Measurements from ENCODE around the gene SETBP1. TPM values are rescaled to one million over a fixed set of nuclear protein-coding genes. Genes with fewer than 3 reads are reported as not detected.

The SETBP1 gene
- total RNA-seq, 4 donors from 2014 or later: 14.5 to 34.2 (median 19.3) TPM

GRCh38 chr18:44735096-44735495 is 54.4 kb downstream of the SETBP1 start:
- DNase-seq (ENCODE audit: low spot score): no peak
- no peak for TF ChIP-seq CTCF (IDR thresholded peaks at IDR 0.05)

GRCh38 chr18:44736664-44737380 is 56.1 kb downstream of the SETBP1 start:
- DNase-seq (ENCODE audit: low spot score) (no peak), ATAC-seq (ENCODE audit: low FRiP score) (no peak)
- TF ChIP-seq CTCF (IDR thresholded peaks at IDR 0.05): no peak

More at GRCh38 chr18:44735096-44735495, 54.4 kb downstream of the SETBP1 start:
- ATAC-seq (ENCODE audit: low FRiP score): no peak

DNA sequence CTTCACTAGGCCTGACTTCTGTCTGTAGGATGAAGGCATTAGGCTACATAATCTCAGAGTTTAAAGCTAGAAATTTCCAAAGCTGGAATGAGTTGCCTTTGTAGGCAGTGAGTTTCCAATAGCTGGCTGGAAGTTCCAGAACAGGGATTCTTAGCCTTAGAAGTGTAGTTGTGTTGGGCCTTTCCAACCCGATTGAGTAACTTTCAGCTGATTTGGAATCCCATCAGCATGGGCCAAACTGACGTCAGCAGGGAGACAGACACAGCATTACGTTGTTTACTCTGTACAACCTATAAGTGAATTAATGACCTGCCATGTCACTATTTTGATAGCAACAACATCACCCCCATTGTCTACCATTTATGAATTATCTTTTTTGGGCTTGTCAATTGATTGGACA is 56.9 kb downstream of the SETBP1 start:
- ATAC-seq (ENCODE audit: low FRiP score): no peak
- no peak for TF ChIP-seq CTCF (IDR thresholded peaks at IDR 0.05)
- DNase-seq (ENCODE audit: low spot score): no peak

DNA sequence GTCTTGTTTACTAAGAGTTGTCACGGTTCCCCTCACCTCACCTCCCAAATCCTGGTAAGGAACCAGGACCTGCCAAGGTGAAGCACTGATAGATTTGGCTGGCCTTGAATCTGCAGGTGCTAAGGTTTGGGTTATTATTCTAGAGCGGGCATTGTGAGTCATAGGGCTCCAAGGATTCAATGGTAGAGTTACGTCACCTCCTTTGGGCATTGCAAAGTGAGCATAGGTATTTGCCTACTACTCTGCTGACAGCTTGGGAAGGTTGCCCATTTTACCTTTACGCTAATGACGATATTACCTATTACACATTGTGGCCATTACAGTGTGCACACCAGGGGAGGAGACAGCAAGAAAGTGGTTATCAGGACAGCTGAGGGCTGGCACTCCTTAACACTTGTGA is 59.3 kb downstream of the SETBP1 start:
- no peak for DNase-seq (ENCODE audit: low spot score)
- ATAC-seq (ENCODE audit: low FRiP score): no peak
- TF ChIP-seq CTCF (IDR thresholded peaks at IDR 0.05): no peak

GRCh38 chr18:44741085-44741484 is 60.4 kb downstream of the SETBP1 start:
- ATAC-seq (ENCODE audit: low FRiP score): no peak
- no peak for TF ChIP-seq CTCF (IDR thresholded peaks at IDR 0.05)

DNA sequence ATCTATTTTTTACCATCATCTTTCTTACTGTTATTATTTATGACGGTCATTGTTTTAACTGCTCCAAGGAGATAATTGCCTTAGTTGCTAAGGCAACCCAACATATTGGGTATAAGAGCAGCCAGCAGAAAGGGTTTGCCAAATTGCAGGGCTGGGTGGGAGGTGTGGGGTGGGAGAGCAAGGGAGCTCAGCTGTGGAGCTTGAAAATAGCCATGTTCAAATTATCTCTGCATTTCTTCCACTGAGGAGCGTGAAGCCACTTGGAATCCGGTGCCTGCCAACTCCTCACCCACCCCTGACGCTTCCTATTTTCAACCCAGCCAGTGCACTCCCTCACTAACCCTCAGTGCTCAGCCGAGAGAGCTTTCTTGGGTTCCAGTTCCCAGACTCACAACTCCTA is 60.8 kb downstream of the SETBP1 start:
- ATAC-seq (ENCODE audit: low FRiP score) (no peak), DNase-seq (ENCODE audit: low spot score) (no peak)

More at GRCh38 chr18:44741085-44741484, 60.4 kb downstream of the SETBP1 start:
- DNase-seq (ENCODE audit: low spot score): no peak

More for the DNA sequence above, 60.8 kb downstream of the SETBP1 start:
- no peak for TF ChIP-seq CTCF (IDR thresholded peaks at IDR 0.05)

Data from omental fat pad (tissue), 4 donors.